WERI-Rb-1 (cell line): Measurements from ENCODE around the gene BMP10.

Source experiments
- DNase-seq: peaks from one replicate; pipeline ENCODE4 v3.0.0-alpha.2; 2020
- H3K27ac ChIP-seq: fragments of 250-450 bp; sonication (Bioruptor Pico); 2 replicates; pipeline ENCODE4 v1.5.1; 2020; ENCODE audit warnings: mild to moderate bottlenecking, moderate library complexity
- H3K27me3 ChIP-seq: fragments of 250-450 bp; sonication (Bioruptor Pico); 2 replicates; pipeline ENCODE4 v1.5.1; 2021; ENCODE audit warnings: mild to moderate bottlenecking, low read depth, moderate library complexity; ENCODE audit not compliant: insufficient read depth, severe bottlenecking
- H3K36me3 ChIP-seq: fragments of 250-450 bp; sonication (Bioruptor Pico); 2 replicates; pipeline ENCODE4 v1.5.1; 2020; ENCODE audit warnings: mild to moderate bottlenecking, moderate library complexity
- H3K4me3 ChIP-seq: 2 replicates; pipeline ENCODE4 v1.5.1; 2011; ENCODE audit warnings: low read depth, mild to moderate bottlenecking, control low read depth, low read length
- H3K9me3 ChIP-seq: fragments of 250-450 bp; sonication (Bioruptor Pico); 2 replicates; pipeline ENCODE4 v1.5.1; 2021; ENCODE audit warnings: mild to moderate bottlenecking, moderate library complexity; ENCODE audit not compliant: severe bottlenecking
- TF ChIP-seq, protein P1 (sequence below): IDR thresholded peaks from 2 replicates; pipeline ENCODE4 v1.5.1; 2011; ENCODE audit warnings: low read depth, mild to moderate bottlenecking, control low read depth, inconsistent platforms, low read length

BMP10 gene

DNA sequence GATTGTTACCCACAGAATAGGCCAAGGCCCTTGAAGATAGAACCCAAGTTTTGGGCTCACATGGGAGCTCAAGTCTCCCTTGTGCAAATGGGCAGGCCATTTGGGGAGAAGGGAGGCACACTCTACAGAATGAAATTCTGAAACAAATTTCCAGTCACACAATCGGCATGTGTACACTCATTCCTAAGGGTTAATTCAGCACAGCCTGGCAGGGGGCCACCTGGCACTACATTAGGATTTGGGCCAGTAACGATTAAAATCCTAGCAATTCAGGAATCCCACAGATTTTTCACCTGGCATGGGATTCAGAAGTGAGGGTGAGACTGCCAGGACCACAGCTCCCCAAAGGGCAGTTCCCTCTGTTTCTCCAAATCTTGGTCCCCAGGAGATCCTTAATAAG, 46.4 kb downstream of the BMP10 start:
- TF ChIP-seq, protein P1, sequence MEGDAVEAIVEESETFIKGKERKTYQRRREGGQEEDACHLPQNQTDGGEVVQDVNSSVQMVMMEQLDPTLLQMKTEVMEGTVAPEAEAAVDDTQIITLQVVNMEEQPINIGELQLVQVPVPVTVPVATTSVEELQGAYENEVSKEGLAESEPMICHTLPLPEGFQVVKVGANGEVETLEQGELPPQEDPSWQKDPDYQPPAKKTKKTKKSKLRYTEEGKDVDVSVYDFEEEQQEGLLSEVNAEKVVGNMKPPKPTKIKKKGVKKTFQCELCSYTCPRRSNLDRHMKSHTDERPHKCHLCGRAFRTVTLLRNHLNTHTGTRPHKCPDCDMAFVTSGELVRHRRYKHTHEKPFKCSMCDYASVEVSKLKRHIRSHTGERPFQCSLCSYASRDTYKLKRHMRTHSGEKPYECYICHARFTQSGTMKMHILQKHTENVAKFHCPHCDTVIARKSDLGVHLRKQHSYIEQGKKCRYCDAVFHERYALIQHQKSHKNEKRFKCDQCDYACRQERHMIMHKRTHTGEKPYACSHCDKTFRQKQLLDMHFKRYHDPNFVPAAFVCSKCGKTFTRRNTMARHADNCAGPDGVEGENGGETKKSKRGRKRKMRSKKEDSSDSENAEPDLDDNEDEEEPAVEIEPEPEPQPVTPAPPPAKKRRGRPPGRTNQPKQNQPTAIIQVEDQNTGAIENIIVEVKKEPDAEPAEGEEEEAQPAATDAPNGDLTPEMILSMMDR: no peak
- DNase-seq: no peak
- H3K27ac ChIP-seq: no peak overlapping the region
- no peaks in the 10 kb centered on the region for H3K36me3 ChIP-seq
- H3K9me3 ChIP-seq: no peaks in the 10 kb centered on the region
- peaks cover 78% of the 10 kb centered on the region for H3K27me3 ChIP-seq
- no peak overlapping the region for H3K4me3 ChIP-seq

DNA sequence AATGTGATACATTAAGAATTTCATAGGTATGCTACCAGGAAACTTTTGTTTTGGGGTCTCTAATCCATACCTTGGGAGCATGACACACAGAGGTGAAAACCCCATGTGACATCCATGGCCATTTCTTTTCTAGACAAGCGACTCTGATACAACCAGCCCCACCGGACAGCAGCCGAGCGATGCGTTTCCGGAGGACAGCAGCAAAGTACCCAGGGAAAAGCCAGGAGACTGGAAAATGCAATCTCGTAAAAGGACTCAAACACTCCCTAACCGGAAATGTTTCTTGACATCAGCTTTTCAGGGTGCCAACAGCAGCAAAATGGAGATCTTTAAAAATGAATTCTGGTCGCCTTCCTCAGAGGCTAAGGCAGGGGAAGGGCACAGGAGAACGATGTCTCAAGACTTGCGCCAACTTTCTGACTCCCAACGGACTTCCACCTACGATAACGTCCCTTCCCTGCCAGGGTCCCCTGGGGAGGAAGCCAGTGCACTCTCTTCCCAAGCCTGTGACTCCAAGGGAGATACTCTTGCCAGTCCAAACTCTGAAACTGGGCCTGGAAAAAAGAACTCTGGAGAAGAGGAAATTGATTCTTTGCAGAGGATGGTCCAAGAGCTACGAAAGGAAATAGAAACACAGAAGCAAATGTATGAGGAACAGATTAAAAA, 48.9 kb downstream of the BMP10 start:
- Histone ChIP-seq H3K9me3 (no peaks in the 10 kb centered on the region), H3K27ac (no peak overlapping the region), H3K27me3 (peaks cover 71% of the 10 kb centered on the region), H3K36me3 (no peaks in the 10 kb centered on the region), H3K4me3 (no peak overlapping the region)
- DNase-seq: no peak
- TF ChIP-seq, protein P1: no peak

DNA sequence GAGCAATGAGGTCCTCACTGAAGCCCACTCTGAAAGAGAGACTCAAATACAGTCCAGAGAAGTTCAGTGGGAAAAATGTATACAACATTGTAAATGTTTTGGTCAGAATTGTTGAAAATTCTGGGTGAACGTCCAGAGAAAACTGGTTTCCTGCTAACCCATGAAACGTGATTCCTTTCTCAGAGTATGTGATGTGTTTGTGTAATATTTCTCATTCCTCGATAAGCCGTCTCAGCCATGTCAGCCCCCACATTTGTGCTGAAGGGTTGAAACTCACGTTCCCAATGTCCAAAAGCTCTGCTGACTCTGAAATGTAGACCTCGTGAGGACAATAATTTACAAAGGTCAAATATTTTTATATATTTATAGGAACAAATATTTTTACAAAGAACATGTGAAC, 51.6 kb downstream of the BMP10 start:
- Histone ChIP-seq H3K36me3 (no peaks in the 10 kb centered on the region), H3K9me3 (no peaks in the 10 kb centered on the region), H3K4me3 (no peak overlapping the region), H3K27ac (no peak overlapping the region), H3K27me3 (peaks cover 59% of the 10 kb centered on the region)
- TF ChIP-seq, protein P1: no peak
- DNase-seq: no peak

DNA sequence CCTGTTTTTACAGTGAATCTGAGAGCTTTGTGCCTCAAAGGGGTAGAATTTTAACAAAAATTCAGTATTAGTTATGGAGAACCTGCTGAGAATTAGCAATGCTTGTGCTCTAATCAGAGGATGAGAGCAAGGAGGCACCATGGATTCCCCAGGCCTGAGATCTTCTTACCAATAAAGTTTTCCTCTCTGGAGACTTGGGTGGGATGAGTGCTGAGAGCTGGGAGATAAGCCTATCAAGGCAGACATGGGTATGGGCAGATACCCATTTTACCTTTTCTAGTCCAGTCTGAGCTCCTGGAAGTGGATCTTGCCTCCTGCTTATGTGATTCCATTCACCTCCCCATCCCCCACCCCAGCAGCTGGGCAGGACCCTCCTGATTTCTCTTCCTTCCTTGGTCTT, 53.9 kb downstream of the BMP10 start:
- no peak overlapping the region for H3K27ac ChIP-seq
- TF ChIP-seq, protein P1: no peak
- DNase-seq: no peak
- H3K9me3 ChIP-seq: no peaks in the 10 kb centered on the region
- H3K4me3 ChIP-seq: no peak overlapping the region
- no peaks in the 10 kb centered on the region for H3K36me3 ChIP-seq
- H3K27me3 ChIP-seq: peaks cover 61% of the 10 kb centered on the region
